Thyroid gland (tissue), 4 donors: Measurements from ENCODE around the gene DENND1A. TPM values are rescaled to one million over a fixed set of nuclear protein-coding genes. Genes with fewer than 3 reads are reported as not detected.
A peak's percentile ranks its signal among the peaks of the same experiment; 100 is the strongest.

Experiments
- DNase-seq, 2 donors: peaks; one replicate each; pipeline ENCODE4 v3.0.0-alpha.2; 2019
- H3K27ac ChIP-seq, 3 donors: fragments of 200-600 bp; sonication (generic); 1 replicate in 2 of 3; 2 replicates in 1 of 3; pipeline ENCODE4 v1.5.1; 2016 to 2019; ENCODE audit warnings: mild to moderate bottlenecking in 1 of 3, moderate library complexity in 1 of 3
- H3K27me3 ChIP-seq: fragments of 200-600 bp; sonication (generic); one replicate; pipeline ENCODE4 v1.5.1; 2019
- H3K36me3 ChIP-seq, 2 donors: fragments of 200-600 bp; sonication (generic); one replicate each; pipeline ENCODE4 v1.5.1; 2016 to 2019
- H3K4me1 ChIP-seq, 2 donors: fragments of 200-600 bp; sonication (generic); one replicate each; pipeline ENCODE4 v1.5.1; 2017 to 2019
- H3K4me3 ChIP-seq, 3 donors: fragments of 200-600 bp; sonication (generic); replicated peaks in 1 of 3; 1 replicate in 2 of 3; 2 replicates in 1 of 3; pipeline ENCODE4 v1.5.1; 2016; ENCODE audit warnings: mild to moderate bottlenecking in 1 of 3
- H3K9me3 ChIP-seq: fragments of 200-600 bp; sonication (generic); one replicate; pipeline ENCODE4 v1.5.1; 2017
- POLR2A ChIP-seq, 2 donors: fragments of 450-650 bp; IDR thresholded peaks; one replicate each; pipeline ENCODE4 v1.6.1; 2017; ENCODE audit warnings: antibody characterized with exemption in 2 of 2, mild to moderate bottlenecking in 2 of 2, moderate library complexity in 1 of 2
- WGBS, 2 donors: methylation state at CpG; one replicate each; pipeline ENCODE4 v1.1.5; 2017; 5-methylcytosine and 5-hydroxymethylcytosine counted together
- intact Hi-C: fragments of 100-400 bp; cut with DNase I; formaldehyde crosslinking; loops from one replicate; pipeline ENCODE4 v1.15.1; 2023
- total RNA-seq, 4 donors: library from RNA; depleted of rRNA; stranded (reverse); fragments of >200 nt; gene quantifications; one replicate each; pipeline ENCODE4 v1.2.3, GENCODE V29; 2016
- TF ChIP-seq, protein P1 (sequence below), 6 experiments: fragments of 200-600 bp in 3 of 6; fragments of 450-650 bp in 3 of 6; sonication (generic) in 3 of 6; IDR thresholded peaks; one replicate each; pipeline ENCODE4 v1.5.1; 2016 to 2019; ENCODE audit warnings: antibody characterized with exemption in 6 of 6, mild to moderate bottlenecking in 2 of 6, inconsistent platforms in 1 of 6, moderate library complexity in 1 of 6

DENND1A gene
- total RNA-seq, 4 donors from 2014 or later = 18.8 to 34.4 (median 28.2) TPM

DNA sequence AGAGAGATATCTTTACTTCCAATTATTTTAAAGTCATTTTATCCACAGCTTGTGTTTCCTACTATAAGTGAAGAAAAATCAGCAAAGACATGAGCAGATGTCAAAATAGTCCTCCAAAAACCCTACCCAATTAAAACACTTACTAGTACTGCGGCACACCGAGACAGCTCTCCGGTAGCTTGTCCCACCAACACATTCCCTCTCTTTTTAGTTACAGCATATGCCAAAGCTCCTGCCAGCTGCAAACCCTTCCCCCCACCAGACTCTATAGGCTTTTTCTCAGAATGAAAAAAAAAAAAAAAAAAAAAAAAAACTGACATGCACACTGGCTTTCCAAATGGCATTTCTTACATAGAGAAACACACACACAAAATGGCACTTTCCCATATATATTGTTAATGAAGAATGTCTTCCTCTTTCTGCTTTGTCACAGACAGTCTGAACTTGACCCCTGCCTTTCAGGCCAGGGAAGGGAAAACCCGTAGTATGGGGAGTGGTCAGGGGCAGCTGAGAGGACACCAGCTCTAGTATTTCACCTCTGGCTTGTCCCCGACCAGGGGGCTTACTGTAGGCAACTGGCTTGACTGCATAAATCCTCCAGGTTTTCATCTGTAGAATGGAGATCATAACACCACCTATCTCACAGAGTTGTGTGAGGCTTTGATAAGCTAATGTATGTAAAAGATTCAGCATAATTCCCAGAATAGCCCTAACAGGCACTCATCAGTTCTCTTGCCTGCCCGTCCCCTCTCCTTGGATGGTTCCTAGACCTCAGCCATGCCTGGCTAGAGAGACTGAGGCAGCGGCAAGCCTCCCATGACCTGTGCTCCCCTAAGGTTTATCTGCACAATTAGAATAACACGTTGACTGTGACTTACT, 340.3 kb downstream of the DENND1A start:
- H3K36me3 ChIP-seq = no peaks in the 10 kb centered on the region
- H3K27ac ChIP-seq = no peak overlapping the region
- H3K9me3 ChIP-seq = no peaks in the 10 kb centered on the region
- no peak for DNase-seq
- intact Hi-C loops = no loop called here
- 91 to 95% methylated on average over 8 of the region's 8 CpGs for WGBS, 2 donors
- H3K27me3 ChIP-seq = no peaks in the 10 kb centered on the region
- H3K4me1 ChIP-seq = peaks cover 0 to 6% of the 10 kb centered on the region in 2 donors
- no peak overlapping the region for H3K4me3 ChIP-seq
- no peak for TF ChIP-seq POLR2A (IDR thresholded peaks at IDR 0.05)
- TF ChIP-seq, protein P1, sequence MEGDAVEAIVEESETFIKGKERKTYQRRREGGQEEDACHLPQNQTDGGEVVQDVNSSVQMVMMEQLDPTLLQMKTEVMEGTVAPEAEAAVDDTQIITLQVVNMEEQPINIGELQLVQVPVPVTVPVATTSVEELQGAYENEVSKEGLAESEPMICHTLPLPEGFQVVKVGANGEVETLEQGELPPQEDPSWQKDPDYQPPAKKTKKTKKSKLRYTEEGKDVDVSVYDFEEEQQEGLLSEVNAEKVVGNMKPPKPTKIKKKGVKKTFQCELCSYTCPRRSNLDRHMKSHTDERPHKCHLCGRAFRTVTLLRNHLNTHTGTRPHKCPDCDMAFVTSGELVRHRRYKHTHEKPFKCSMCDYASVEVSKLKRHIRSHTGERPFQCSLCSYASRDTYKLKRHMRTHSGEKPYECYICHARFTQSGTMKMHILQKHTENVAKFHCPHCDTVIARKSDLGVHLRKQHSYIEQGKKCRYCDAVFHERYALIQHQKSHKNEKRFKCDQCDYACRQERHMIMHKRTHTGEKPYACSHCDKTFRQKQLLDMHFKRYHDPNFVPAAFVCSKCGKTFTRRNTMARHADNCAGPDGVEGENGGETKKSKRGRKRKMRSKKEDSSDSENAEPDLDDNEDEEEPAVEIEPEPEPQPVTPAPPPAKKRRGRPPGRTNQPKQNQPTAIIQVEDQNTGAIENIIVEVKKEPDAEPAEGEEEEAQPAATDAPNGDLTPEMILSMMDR (IDR thresholded peaks at IDR 0.05) = no peak

DNA sequence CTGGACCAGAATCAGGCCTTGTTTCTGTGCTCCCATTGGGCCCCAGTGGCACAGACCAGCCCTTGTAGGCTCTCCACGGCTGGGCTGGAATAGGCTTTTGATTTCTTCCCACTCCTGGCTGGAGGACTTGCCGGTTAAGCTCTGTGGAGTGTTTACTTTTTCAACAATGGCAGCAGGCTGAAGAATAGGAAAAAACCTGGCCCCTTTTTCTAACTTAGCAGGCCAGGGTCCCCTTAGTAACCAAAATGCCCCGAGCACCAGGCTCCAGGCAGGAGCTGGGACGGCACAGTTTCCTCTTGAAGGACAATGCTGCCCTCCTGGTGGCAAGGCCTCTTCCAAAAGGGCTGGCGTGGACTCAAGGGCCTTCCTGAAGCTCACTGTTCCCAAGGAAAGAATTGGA, 343.7 kb downstream of the DENND1A start:
- no peak overlapping the region for H3K27ac ChIP-seq
- peak in 1 of 2 donors; percentile 11 for DNase-seq
- H3K36me3 ChIP-seq = no peaks in the 10 kb centered on the region
- intact Hi-C loops = no loop called here
- no peaks in the 10 kb centered on the region for H3K9me3 ChIP-seq
- H3K4me3 ChIP-seq = no peak overlapping the region
- TF ChIP-seq, protein P1 (IDR thresholded peaks at IDR 0.05) = no peak
- H3K27me3 ChIP-seq = no peaks in the 10 kb centered on the region
- WGBS, 2 donors = 57 to 61% methylated on average over 5 of the region's 5 CpGs
- H3K4me1 ChIP-seq = peaks cover 0 to 8% of the 10 kb centered on the region in 2 donors

DNA sequence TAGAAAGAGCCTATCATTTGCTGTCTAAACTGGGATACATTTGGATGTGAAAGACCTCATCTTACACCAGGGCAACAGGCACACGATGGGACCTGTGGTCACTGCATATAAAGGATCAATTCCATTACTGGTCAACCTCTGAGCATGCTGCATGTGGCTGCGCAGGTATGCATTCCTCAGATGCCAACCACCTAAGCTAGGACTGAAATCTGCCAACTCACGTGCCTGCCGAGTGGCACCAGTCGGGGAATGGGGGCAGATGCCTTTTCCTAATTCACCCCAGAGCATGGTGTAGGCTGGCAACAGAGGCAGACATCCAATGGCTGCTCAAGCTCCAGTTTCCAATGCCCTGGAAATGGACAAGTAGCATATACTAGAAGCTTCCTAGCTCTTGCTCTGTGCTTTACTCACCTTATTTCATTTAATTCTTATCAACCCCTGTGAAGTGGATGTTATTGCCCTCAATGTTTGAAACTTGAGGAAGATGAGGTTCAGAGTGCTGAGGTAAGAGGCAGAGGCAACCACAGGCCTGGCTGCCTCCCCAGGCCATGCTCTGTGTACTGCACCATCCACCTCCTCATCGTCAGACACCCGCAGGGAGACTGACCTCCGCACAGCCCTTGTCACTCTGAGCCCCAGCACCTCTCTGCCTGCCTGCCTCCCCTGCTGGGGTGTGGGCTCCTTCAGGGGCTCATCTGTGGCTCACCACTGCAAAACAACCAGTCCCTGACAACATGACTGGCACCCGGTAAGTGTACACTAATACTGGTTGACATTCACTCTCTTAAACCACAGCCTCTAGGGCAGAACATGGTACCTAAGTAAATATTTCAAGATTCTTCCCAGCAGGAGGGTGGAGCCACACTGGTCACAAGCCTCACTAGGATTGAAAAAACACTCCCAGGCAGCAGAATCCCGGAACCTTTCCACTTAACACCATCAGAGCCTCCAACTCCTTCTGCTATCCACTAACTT, 345.4 kb downstream of the DENND1A start:
- Histone ChIP-seq H3K27me3 (no peaks in the 10 kb centered on the region), H3K4me1 (peaks cover 0 to 8% of the 10 kb centered on the region in 2 donors), H3K4me3 (no peak overlapping the region), H3K36me3 (no peaks in the 10 kb centered on the region), H3K27ac (no peak overlapping the region), H3K9me3 (no peaks in the 10 kb centered on the region)
- intact Hi-C loops = no loop called here
- WGBS, 2 donors = 92 to 93% methylated on average over 9 to 10 of the region's 10 CpGs
- DNase-seq = peak in 1 of 2 donors; percentile 9
- TF ChIP-seq, protein P1 (IDR thresholded peaks at IDR 0.05) = no peak
- TF ChIP-seq POLR2A (IDR thresholded peaks at IDR 0.05) = no peak

DNA sequence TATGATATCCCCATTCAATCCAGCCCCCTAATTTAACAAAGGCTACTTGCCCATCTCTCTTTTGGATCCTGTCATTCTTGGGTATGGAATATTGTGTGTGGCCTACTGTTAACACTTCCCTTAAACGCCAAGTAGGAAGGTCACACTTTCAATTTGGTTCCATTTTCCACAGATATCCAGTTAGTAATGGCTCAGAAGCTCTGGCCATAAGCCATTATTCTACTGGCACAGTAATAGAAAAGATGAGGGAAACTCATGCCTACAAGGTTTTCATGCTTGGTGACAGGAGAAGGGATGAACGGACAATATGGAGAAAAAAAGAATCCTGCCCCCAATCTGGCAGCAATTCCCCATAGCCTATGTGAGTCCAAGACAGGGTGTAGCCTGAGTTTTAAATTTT, 346.3 kb downstream of the DENND1A start:
- no peaks in the 10 kb centered on the region for H3K36me3 ChIP-seq
- 96 to 97% methylated on average over 2 of the region's 2 CpGs for WGBS, 2 donors
- DNase-seq = no peak
- H3K9me3 ChIP-seq = no peaks in the 10 kb centered on the region
- H3K27ac ChIP-seq = no peak overlapping the region
- TF ChIP-seq, protein P1 (IDR thresholded peaks at IDR 0.05) = no peak
- no peak for TF ChIP-seq POLR2A (IDR thresholded peaks at IDR 0.05)
- peaks cover 0 to 8% of the 10 kb centered on the region in 2 donors for H3K4me1 ChIP-seq
- intact Hi-C loops = no loop called here
- no peaks in the 10 kb centered on the region for H3K27me3 ChIP-seq
- H3K4me3 ChIP-seq = no peak overlapping the region
